Measurements from ENCODE around the gene MRPS23.

MRPS23 gene

DNA sequence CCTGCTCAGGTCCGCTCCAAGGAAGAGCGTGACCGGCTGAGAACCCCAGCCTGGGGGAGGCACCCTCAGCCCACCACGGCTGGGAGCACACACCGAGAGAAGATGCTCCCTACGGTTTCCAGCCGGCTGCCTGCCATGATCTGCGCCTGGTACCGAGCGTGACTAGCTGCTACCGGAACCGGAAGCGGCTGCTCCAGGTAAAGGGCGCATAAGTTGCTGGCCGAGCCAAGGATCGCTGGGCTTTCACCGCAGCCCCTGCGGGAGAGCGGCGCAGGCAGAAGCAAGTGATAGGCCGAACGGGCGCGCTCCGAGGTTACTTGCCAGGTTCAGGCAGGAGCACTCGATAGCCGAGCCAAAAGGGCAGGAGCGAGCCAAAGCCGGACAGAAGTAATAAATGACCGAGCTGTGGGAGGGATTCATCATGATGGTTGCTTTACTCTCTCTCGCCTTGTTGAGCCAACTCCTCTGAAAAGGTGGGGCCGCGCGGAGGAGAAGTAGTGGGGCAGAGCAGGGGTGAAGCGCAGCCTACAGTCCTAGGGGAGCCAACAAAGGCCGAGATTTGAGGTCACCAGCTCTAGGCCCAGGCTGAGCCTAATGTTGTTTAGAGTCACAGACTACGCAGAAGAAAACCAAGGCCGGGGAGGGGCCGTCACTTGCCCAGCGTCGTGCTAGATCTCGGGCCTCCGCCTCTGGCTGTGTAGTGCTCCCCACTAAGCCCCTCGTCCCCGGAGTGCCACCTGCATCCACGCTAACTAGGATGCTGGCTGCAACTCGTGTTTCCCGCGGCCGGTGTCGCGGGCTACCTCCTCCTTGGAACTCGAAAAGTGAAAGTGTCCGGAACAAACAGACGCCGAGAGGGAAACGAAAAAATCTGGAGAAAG is at the start of gene MRPS23:
MRPS23 (minus strand) TSS at position 171 of the 881 bp plus-strand sequence; CDS start at position 137, 34 bp downstream.
- DNase-seq: peak; percentile 99

DNA sequence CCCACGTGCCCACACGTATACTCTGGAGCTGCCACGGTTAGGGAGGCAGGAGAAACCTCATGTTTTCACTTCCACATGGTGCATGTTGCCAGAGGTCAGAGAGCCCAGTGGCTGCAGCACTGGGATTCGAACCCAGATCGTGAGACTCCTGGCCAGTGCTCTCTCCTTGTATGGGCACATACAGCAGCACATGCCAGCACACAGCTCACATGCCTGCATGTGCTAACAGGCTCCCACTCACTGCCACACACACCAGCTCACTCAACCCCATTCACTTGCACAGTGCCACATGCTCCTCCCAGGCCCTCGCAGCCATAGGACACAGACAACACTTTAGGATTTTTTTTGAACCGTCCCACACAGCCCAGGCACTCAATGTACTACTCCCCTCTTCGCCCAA is 49.5 kb upstream of the MRPS23 start:
- DNase-seq: peak; percentile 52

DNA sequence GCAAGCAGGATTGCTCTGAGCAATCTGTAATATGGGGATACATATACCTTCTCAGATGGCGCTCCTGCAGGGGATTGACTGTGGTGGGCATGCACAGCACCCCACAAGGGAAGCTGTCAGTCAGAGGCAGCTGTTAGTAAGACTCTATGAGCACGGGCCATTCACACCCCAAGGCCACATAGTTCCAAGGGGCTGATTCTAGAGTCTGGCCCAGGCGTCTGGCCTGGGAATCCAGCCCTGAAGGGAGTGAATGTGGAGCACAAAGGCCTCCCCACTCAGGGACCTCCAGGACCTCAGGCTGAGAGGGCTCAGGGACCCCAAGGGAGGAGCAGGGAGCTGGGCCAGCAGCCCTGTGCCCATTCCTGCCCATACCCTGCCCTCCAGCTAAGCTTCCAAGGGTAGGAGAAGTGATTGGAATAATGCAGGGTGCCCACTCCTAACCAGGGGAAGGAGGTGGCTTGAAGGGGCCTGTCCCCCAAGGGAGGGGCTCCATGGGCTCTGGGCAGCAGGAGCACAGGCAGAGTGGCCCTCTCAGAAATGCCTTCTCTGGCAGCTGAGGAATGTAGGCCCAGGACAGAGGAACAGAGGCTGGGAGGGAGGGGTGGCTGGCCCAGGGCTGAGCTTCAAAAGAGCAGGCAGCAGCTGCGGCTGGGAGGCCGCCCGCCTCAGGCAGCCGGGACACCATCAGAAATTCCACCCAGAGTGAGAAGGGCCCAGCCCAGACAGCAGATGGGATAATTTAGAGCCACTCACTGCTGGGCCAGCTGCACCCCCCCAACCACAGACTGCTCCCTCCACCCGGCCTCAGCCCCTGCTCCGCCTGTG is 48.9 kb upstream of the MRPS23 start:
- peak; percentile 52 for DNase-seq

DNA sequence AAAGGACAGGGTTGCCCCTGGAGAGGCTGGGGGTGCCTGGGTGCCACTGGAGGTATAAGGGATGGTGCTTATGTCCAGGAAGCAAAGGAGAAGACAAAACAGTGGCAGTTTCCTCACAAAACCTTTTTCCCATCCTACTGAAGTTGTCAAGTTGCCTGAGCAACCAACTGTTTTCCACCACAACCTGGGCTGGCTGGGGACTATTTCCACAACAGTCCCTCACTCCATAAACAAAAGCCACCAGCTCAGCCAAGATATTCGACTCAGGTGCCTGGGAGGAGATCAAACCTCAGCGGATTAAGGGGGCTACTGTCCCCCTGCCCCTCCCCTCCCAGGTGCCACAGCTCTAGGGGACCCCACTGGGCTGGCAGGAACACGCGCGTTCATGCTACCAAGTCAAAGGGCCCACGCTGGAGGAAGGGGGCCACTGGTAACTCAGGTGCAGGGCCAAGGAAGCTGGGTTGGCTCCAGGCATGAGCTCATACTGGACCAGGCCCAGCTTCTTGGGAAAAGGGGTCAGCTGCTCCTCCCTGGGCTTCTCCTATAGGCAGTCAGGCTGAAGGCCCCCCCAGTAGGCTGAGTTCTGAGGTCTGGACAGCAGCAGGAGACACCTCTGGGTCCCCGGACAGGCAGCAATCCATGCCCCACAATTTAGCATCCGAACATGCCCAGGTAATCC is 45.7 kb upstream of the MRPS23 start:
- DNase-seq: peak; percentile 75

DNA sequence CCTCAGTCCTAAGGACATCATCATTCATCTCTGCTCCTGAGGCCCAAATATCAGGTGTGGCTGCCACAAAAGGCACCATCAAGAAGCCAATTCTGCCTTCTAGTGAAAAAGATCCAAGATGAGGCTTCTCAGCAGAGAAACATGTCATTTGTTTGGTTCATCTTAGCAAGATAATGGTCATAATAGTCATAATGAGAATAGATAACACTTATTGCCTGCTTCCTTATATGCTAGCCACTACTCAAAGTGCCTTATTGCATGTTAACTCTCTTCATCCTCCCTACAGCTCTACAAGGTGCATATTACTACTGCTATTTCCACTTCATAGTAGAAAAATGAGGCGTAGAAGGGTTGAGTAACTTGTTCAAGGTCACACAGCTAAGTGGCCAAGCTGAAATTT is 45.0 kb upstream of the MRPS23 start:
- DNase-seq: no peak

DNA sequence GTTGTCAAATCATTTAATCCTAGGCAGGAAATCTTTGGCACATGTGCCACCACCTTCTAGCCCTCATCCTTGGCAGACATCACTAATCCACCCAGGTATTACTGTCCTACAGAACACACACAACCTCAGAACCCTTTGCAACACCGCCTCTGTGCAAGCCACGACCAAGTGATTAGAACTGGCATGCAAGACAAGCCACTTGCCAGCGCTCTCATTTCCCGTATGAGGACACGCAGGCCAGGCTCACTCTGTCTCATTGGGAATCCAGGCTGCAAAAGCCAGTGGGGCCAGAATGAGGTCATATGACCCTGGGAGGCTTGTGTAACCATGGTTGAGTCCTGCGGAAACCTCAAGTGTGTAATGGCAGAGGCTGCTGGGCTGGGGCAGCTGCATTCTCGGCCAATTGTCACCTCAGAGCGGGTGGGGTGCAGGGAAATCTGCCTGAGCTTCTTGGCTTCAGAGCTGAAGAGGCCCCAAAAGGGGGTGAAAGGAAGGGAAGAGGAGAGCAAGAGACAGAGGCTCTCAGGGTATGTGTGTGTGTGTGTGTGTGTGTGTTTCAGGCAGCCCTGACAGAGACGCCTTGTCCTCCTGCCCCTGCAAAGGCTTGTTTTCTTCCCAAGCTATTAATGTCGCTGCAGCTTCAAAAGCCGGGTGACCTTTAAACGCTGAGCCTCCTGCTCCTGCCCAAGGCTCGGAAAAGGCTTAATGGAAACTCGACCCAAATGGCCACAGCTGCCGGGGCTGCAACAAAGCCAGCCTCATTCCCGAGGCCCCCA is 43.2 kb upstream of the MRPS23 start:
- peak; percentile 97 for DNase-seq

DNA sequence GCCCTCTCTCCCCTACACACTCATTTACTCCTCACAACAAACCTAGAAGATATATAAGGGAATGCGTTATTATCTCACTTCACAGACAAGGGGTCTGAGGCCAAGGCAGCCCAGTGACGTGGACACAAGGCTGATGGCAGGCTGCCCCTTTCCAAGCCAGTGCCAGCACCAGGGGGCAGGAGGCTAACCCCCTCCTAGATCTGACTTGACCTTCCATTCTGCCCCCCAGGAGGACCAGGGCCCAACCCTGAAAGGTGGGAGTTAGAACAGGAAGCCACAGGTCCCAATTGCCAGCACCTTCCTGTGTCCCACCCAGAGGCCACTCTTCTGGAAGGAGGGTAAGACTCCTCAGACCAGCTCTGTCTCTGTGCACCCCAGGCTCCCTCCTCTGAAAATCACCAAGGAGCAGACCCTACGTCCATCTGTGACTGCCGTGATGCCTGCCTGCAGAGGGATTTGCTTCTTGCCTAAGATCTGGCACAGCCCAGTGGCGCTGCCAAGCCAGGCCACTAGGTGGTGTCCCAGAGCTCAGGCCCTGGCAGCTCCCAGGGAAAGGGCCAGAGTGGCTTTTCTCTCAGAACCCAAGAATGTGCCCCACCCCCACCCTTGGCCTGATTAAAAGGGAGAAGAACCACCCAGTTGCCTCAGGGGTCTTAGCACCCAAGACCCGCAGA is 42.4 kb upstream of the MRPS23 start:
- peak; percentile 85 for DNase-seq

DNA sequence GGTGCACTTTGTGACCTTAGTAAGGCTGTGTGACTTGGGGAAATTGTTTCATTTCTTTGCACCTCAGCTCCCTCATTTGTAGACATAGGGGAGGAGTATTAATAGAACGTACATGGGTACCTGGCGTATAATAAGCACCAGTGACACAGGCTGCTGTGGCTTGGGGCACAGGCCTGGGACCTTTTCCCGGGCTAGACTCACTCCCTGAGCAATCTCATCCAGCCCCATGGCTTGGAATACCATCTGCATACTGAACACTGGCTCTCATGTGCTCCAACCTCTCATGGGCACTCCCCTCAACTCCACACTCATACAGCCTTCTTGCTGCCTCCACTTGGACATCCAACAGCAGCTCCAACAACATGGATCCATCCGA is 41.0 kb upstream of the MRPS23 start:
- DNase-seq: no peak

DNA sequence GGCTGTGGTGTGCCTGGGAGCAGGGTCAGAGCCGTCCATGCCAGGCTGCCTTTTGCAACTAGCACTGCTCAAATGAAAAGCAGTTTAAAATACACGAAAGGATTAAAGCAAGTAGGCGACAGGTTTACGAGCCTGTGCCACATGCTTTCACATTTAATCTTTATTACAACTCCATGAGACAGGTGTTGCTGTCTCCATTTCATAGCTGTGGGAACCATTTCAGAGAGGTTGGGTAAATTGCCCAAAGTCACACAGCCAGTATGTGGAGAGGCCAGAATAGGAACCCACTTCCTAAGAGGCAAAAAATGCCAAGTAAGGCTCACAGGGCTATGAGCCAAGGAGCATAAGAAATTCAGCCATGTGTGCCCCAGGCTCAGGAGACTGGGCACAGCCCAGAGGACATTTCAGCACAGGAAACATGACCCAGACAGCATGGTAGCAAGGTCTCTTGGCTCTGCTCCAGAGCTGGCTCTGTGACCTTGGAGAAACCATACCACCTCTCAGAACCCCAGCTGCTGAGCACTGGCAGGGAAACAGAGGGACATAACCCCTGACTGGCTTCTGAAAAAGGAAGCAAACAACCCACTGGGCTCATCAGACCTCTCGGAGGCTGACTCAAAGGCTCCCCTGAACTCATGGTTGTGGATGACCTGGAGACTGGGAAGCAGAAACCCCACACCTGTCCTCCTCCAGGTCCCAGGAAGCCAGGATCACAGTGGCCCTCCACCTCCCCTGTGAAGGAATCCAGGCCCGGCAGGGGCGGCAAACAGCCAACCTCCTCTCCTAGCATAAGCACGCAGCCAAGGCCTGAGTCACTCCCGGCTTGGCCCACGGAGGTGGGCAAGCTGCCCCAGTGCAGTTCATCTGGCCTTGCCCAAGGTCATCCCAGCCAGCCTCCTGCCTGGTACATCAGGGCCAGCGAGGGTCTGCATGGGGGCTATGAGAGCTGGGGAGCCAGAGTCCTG is 40.3 kb upstream of the MRPS23 start:
- no peak for DNase-seq

DNA sequence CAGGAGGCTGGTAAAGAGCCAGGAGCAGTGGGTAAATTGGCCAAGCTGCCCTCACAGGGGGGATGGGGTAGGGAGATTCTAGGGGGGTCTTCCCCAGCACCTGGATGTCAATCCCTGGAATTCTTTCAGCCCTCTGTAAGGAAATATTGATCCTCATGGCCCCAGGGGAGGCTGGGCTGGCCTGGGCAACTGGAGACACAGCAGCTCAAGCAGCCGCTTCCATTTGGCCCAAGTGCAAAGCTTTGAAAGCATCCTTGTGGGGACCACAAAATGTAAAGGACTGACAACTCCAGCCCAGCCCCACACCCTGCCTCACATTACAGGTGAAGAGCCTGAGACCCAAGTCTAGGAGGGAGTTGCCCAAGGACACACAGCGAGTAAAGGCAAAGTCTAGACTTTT is 39.4 kb upstream of the MRPS23 start:
- no peak for DNase-seq

DNA sequence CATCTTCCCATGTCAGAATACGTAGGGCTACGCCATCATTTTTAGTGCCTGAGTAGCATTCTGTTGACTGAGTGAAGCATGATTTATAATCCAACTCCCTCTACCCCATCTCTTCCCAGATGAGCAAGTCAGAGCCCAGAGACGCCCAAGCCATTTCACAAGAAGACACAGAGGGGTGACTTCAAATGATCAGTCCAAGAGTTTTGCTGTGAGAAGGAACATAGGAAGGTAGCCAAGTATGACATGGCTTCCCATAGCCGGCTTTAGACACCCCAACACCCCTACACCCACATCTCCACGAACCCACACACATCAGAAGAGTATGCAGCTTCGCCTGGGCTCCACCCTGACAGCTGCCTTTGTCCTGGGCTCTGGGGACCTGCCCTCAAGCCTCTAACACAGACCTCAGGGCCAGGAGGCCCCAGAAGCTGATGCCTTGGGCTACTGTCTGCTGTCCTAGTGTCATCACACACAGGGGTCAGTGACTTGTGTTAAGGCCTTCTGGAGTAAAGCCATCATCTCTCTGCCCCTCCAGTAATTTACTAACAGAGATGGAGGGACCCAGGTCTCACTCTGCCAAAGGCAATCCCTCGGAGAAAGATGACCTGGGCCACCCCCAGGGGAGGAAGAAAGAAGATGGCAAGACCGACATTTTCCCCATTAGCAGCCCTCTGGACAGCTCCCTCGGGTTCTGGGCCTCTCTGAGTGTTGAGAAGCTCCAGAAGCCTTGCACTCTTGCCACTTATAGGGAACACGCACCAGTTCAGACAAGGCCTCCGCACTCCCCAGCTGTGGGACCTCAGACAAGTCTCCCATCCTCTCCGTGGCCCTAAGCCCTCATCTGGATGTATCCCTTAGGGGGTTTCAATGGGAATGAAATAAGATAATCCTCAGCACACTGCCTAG is 38.7 kb upstream of the MRPS23 start:
- no peak for DNase-seq

DNA sequence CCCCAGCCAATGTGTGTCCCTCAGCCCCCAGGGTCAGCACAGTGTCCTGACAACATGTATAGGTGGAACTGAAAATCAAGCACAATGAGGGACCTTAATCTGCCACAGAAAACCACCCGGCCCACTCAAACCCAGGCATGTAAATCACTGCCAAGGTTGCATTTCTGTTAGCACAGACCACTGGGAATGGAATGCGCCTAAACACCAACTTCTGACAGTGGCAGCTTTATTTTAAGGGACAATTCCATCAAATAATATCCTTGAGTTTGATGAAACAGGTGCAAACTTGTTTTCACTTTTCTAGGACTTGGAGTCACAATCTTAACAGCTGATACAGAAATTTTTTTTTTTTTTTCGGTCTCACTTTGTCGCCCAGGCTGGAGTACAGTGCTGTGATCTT is 37.3 kb upstream of the MRPS23 start:
- no peak for DNase-seq

DNA sequence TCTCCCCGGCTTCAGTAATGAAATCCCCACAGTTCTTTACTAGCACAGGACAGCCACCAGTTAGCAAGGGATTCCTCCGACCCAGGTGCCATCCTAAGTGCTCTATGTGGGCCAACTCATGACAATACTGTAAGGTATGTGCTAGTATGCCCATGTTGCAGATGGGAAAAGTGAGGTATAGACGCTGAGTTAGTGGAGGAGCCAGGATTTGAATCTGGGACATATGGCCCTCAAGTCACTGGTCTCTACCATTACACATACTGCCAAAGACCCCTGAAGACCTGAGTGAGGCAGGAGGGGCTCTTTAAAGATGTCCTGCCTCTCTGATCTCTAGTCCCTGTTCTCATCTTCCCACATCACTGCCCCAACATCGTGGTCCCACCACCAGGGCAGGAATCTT is 36.2 kb upstream of the MRPS23 start:
- no peak for DNase-seq

DNA sequence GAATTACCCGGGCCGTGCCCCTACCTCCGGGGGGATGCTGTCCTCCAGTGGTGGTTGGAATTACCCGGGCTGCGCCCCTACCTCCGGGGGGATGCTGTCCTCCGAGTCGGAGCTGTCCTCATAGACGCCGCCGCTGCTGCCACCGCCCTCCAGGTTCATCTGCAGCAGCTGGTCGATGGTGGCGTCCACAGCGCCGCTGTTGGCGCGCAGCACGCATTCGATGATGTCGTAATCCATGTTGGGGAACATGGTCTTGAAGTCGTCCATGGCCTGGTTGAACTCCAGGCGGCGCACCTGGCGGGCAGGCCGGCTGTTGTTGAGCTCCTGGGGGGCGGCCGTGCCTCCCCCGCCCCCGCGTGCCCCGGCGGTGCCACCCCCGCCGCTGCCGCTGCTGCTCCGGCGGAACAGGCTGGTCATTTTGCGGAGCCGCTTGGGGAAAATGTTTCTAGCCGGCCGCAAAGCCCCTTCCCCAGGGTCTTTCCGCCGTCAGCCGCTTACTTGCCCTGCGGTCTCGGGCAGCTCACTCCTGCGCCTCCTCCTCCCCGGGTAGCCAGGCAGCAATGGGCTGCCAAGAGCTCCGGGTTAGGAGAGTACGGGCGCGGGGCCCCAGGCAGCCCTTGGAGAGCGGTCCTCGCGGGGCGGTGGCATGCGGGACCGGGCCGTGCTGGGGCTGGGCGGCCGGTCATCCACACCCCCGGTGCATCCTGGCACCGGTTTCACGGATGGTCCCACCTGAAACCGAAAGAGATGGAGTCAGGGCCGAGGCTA is 35.5 kb upstream of the MRPS23 start:
- no peak for DNase-seq

DNA sequence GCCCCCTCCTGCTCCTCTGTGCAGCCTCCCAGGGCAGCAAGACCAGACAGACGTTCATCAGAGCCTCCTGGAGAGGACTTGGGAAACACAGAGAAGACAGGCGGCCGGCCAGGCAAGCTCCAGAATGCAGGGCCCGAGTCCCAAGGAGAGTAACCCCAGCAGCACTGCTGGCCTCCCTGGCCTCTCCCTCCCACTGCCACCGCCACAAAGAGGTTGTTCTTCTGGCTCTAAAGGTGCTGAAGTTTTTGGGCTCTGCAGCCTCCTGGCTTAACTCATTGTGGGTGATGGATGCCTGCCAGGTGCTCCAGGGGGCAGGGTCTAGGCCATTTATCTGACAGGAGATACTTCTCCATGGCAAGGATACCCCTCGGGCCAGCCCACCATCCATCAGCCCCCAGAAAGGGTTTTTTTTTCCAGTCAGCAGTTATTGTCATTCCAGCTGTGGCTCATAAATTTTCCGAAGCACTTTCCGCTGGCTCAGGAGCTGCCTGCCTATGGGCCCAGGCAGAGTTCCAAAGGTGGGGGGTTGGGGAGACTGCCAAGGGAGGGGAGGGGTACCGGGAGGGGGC is 32.0 kb upstream of the MRPS23 start:
- no peak for DNase-seq

DNA sequence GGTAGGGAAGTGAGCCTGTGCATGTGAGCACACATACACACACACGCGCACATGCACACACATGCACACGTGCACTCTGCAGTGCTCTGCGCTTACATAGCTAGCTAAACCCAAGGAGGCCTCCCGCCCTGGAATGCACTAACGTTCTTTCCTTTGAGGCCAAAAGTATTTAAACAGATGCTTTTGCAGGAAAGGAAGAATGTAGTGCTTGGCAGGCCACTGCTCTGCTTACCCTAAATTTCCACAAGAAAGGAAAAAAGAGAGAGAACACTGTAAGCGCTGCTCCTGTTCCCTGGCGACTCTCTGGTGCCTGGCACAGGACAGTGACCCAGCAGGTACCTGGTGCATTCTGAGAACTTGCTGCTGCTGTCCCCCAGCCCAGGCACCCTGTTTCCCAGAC is 31.3 kb upstream of the MRPS23 start:
- no peak for DNase-seq

DNA sequence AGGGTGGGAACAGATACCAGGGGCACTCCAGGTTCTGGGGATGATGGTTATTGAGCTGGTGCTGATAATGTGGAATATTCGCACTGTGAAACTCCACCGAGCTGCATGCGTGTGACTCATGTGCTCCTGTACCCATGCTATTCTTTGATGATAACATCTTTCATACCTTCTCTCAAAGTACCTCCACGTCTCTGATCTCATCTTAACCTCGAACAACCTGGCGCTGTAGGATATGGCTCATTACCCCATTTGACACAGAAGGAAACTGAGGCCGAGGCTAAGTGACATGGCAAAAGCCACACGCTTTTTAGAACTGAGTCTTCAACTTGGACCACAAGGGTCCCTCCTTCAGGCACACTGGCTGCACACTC is 30.2 kb upstream of the MRPS23 start:
- DNase-seq: no peak

DNA sequence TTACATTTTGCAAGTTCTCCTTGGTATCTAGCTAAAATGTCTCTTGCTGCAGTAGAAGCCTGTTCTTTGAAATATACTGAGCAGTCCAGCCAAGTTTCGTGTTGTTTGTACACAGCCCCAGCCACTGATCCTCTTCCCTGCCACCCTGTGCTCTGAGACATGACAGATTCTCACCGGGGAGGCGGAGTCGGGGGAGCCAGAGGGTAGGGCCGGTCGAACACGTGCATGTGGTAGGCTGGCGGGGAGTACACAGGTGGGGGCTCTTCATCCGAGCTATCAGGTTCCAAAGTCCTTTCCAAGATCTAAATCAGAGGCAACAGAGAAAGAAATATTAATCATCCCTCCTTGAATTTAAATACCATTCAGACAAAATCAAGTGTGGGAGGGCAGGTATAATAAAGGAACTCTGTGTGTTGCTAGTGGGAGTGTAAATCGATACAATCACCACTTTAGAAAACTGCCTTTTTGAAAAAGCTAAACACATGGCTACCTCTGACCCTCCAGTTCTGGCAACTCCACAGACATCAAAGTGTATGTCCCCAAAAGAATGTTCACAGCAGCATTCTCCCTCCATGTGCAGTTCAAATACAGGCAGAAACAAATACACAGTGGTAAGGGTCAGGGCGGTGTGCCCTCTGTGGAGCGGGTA is 29.7 kb upstream of the MRPS23 start:
- DNase-seq: no peak
